Measurements from ENCODE around the gene HSD11B2.

The HSD11B2 gene

GRCh38 chr16:67481561-67482232 lies 50.8 kb downstream of the HSD11B2 start:
- peak; percentile 14 for DNase-seq

- DNase-seq = no peak
Measured at GRCh38 chr16:67482233-67482924, 51.5 kb downstream of the HSD11B2 start.

GRCh38 chr16:67483150-67483549 lies 52.2 kb downstream of the HSD11B2 start, which contains the start of gene AGRP:
Gene AGRP (minus strand): TSS chr16:67483547. CDS start chr16:67483398, 149 bp downstream.
- DNase-seq = no peak

- no peak for DNase-seq
Measured at GRCh38 chr16:67483731-67484525, 53.0 kb downstream of the HSD11B2 start.

GRCh38 chr16:67486805-67487204 lies 55.9 kb downstream of the HSD11B2 start:
- DNase-seq = no peak

All from central memory CD4-positive, alpha-beta T cell (primary cell).